ENCODE results near the gene SPTB. TPM values are rescaled to one million over a fixed set of nuclear protein-coding genes. Genes with fewer than 3 reads are reported as not detected.
A peak's percentile ranks its signal among the peaks of the same experiment; 100 is the strongest.
"Not testable (repeated sequence)": the region's sequence is repeated elsewhere in the genome, so short reads cannot be mapped to it uniquely, and the experiment has no call there.

The SPTB gene
- not detected in 2 replicates for total RNA-seq (2014; rRNA removed)
- 0.13 TPM for polyA plus RNA-seq (2012)

GRCh38 chr14:64879635-64880220, at the start of gene SPTB:
Gene SPTB (minus strand): TSS chr14:64879907. CDS start chr14:64823094, 56,813 bp downstream.
- DNase-seq (ENCODE audit: low read depth), result no peak

- no peak for DNase-seq (ENCODE audit: low read depth)
Measured at GRCh38 chr14:64929014-64929359, 49.3 kb upstream of the SPTB start.

GRCh38 chr14:64928239-64929013, 48.7 kb upstream of the SPTB start:
- no peak for DNase-seq (ENCODE audit: low read depth)

GRCh38 chr14:64927031-64927430, 47.3 kb upstream of the SPTB start:
- DNase-seq (ENCODE audit: low read depth), result no peak

- DNase-seq (ENCODE audit: low read depth), result no peak
Measured at GRCh38 chr14:64926398-64926995, 46.8 kb upstream of the SPTB start.

GRCh38 chr14:64923015-64923414, 43.3 kb upstream of the SPTB start:
- no peak for DNase-seq (ENCODE audit: low read depth)

GRCh38 chr14:64920465-64920864, 40.8 kb upstream of the SPTB start:
- no peak for DNase-seq (ENCODE audit: low read depth)

- peak; percentile 19 for DNase-seq (ENCODE audit: low read depth)
Measured at GRCh38 chr14:64919618-64920017, 39.9 kb upstream of the SPTB start.

- no peak for DNase-seq (ENCODE audit: low read depth)
Measured at GRCh38 chr14:64919215-64919614, 39.5 kb upstream of the SPTB start.

- DNase-seq (ENCODE audit: low read depth), result peak; percentile 25
Measured at GRCh38 chr14:64918216-64918615, 38.5 kb upstream of the SPTB start.

- DNase-seq (ENCODE audit: low read depth), result no peak
Measured at GRCh38 chr14:64915797-64916196, 36.1 kb upstream of the SPTB start.

- no peak for DNase-seq (ENCODE audit: low read depth)
Measured at GRCh38 chr14:64915029-64915424, 35.3 kb upstream of the SPTB start.

GRCh38 chr14:64914237-64915028, 34.7 kb upstream of the SPTB start, which contains the start of gene CHURC1:
Gene CHURC1 (plus strand): TSS chr14:64914455. CDS start chr14:64914496, 41 bp downstream.
- DNase-seq (ENCODE audit: low read depth), result peak; percentile 98

- not testable (repeated sequence) for DNase-seq (ENCODE audit: low read depth)
Measured at GRCh38 chr14:64913477-64913876, 33.8 kb upstream of the SPTB start.

- no peak for DNase-seq (ENCODE audit: low read depth)
Measured at GRCh38 chr14:64912261-64912660, 32.6 kb upstream of the SPTB start.

- DNase-seq (ENCODE audit: low read depth), result peak; percentile 37
Measured at GRCh38 chr14:64910847-64911495, 31.3 kb upstream of the SPTB start.

GRCh38 chr14:64906022-64906421, 26.3 kb upstream of the SPTB start:
- no peak for DNase-seq (ENCODE audit: low read depth)

GRCh38 chr14:64899958-64900357, 20.3 kb upstream of the SPTB start:
- no peak for DNase-seq (ENCODE audit: low read depth)

- DNase-seq (ENCODE audit: low read depth), result peak; percentile 53
Measured at GRCh38 chr14:64891839-64892375, 12.2 kb upstream of the SPTB start.

GRCh38 chr14:64891173-64891838, 11.6 kb upstream of the SPTB start:
- DNase-seq (ENCODE audit: low read depth), result no peak

- DNase-seq (ENCODE audit: low read depth), result no peak
Measured at GRCh38 chr14:64889352-64889751, 9.6 kb upstream of the SPTB start.

All from LHCN-M2 (cell line).